GM21529 (cell line): ENCODE results near the gene EFCAB11.
"Not testable (repeated sequence)": the region's sequence is repeated elsewhere in the genome, so short reads cannot be mapped to it uniquely, and the experiment has no call there.

Experiments used
- ATAC-seq: cut with Tn5 transposase; IDR thresholded peaks from one replicate; pipeline ENCODE4 v1.9.1; 2021; ENCODE audit not compliant: unreplicated experiment

The EFCAB11 gene

DNA sequence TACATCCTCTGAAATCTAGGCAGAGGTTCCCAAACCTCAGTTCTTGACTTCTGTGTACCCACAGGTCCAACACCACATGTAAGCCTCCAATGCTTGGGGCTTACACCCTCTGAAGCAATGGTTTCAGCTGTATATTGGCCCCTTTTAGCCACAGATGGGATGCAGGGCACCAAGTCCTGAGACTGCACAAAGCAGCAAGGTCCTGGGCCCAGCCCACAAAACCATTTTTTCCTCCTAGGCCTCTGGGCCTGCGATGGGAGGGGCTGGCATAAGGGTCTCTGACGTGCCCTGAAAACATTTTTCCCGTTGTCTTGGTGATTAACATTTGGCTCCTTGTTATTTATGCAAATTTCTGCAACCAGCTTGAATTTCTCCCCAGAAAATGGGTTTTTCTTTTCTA lies 80.4 kb downstream of the EFCAB11 start:
- ATAC-seq: not testable (repeated sequence)

- no peak for ATAC-seq
Observed at GRCh38 chr14:89870316-89870715, 84.2 kb downstream of the EFCAB11 start.

DNA sequence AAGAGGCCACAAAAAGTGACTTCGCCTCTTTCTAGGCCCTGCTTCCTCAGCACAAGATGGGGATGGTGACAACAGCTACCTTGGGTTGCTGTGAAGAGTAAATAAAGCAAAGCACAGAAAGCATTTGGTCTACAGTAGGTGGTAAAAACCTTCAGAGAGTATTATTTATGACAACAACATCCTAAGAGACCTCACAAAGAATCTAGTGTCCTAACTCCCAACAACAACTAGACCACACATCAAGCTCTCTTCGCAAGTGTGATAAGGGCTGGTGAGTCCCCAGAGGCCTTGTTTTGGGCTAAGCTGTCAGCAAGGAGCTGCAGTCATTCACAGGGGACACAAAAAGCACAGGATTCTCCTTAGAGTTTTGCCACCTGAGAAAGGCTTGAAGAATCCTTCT lies 84.9 kb downstream of the EFCAB11 start:
- no peak for ATAC-seq

- ATAC-seq: no peak
Observed at GRCh38 chr14:89866458-89866857, 88.1 kb downstream of the EFCAB11 start.

DNA sequence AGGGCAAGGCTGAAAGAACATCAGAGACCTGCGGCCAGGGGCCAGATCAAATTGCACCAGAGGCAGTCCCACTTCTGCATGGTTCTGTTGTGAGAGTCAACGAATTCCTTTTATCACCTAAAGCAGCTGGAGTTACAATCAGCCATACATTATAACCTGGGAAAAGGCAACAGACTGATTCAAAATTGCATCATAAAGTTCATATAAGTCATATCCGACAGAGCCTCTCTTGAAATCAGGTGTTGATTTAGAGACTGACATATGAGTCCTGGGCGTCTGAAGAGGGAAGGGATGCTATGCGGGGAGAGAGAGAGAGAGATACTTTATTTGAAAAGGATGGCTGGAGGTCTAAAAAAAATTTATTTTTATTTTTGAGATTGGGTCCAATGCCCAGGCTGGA lies 89.4 kb downstream of the EFCAB11 start:
- ATAC-seq: no peak

GRCh38 chr14:89862856-89863255 lies 91.7 kb downstream of the EFCAB11 start:
- no peak for ATAC-seq

DNA sequence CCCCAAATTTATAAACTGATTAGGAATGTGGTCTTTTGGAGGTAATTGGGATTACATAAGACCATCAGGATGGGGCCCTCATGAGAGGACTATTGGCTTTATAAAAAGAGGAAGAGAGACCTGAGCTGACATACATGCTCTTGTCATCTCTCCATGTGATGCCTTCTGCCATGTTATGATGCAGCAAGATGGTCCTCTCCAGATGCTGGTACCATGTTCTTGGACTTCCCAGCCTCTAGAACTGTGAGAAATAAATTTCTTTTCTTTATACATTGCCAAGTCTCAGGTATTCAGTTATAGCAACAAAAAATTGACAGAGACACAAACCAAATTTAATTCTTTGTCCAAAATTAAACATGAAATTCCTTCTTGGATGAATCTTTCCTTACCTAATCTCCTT lies 92.9 kb downstream of the EFCAB11 start:
- no peak for ATAC-seq

DNA sequence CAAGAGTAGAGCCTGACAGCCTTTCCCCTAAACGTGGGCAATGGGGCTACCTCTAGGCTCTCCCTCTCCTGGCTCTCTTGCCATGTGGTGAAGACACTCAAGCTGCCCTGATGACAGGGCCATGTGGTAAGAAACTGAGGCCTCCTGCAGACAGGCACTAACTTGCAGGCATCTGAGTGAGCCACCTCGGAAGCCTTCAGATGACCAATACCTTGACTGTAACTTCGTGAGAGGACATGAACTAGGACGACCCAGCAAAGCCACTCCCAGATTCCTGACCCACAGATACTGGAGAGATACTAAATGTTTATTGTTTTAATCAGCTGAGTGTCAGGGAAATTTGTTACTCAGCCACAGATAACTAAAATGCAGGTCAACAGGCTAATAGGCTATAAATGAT lies 96.4 kb downstream of the EFCAB11 start:
- no peak for ATAC-seq

DNA sequence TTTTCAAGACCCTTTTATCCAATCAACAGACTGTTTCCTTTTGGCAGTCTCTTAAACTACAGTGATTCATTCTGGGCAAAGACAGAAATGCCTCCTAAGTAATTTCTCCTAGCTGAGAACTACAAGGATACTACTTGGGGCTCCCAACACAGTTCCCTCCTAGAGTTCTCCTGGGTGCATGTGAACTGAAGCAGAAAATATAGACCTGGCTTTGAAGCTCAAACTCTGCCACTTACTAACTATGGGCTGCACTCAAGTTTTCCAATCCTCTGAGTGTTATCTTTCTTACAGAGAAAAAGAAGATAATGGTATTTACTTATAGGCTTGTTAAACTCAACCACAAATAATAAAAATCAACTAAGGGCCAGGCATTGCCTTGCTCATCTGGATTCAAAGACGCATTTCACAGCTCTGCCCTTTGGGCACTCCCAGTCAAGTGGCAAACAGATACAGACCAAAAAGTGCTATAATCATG lies 97.6 kb downstream of the EFCAB11 start:
- no peak for ATAC-seq

- no peak for ATAC-seq
Observed at GRCh38 chr14:89855961-89856656, 98.4 kb downstream of the EFCAB11 start.

GRCh38 chr14:89853936-89854693 lies 100.4 kb downstream of the EFCAB11 start:
- ATAC-seq: no peak

DNA sequence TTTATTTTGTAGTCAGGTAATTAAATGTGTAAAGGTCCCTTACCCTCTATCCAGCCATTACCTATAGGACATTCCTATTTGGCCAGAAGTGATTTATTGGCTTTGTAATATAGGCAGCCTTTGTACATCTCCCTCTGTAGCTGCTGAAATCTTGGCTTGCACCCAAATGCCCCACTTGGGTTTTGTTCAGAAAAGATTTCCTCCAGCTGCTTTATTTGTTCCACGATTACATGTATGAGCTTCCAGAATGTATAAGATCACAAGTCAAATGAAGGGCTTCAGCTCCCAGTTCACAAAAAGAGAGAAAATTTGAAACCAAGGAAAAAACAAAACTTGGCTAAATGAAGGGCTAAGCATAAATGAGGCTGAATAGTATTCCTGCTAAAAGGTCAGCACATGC lies 103.4 kb downstream of the EFCAB11 start:
- no peak for ATAC-seq

DNA sequence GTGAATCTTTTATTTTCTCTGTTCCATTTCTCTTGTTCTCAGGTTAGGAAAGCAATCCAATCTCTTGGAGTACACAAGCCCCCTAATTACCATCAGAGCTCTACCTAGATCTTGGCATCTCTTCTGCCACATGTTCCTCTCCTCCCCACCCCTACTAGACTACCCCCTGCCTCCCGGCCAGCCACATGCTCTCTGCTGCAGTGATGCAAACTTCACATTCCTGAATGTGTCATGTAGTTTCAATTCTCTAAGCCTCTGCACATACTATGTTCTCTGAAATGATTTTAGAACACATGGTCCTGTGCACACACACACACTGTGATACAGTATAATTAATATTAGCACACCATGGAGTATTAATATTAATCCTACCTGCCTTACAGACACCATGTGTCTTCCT lies 104.6 kb downstream of the EFCAB11 start:
- ATAC-seq: no peak

DNA sequence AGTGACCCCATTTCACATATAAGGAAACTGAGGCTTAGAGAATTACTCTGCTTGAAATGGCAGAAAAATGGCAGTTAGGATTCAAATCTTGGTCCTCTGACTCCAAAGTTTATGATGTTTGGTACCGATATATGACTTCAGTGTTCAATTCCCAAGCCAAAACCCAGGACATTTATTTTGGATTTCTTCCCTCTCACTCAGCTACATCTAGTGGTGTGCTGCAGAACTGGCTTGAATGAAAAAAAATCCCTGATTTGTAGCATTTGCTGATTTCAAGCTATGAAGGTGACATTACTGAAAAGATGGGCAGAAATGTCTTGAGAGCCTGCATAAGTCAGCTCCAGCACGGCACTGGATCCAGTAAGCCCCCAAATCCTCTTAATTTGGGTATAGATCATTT lies 106.4 kb downstream of the EFCAB11 start:
- no peak for ATAC-seq

GRCh38 chr14:89845346-89845745 lies 109.2 kb downstream of the EFCAB11 start:
- no peak for ATAC-seq

- no peak for ATAC-seq
Observed at GRCh38 chr14:89844508-89844907, 110.0 kb downstream of the EFCAB11 start.

DNA sequence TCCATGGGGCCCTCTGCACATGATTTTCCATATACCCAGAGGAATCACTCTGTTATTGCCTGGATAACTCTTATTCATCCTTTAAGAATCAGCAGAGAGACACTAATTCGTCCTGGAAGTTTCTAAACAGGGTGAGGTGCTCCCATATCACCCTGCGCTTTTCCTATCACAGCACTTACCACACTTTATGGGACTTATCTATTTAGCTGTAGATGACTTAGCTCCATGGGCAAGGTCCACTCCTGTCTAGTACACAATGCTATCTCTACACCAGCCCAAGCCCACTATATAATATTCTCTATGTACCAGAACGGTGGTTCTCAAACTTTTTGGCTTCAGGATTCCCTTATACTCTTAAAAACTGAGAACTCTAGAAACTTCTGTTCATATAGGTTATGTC lies 111.7 kb downstream of the EFCAB11 start:
- ATAC-seq: no peak

DNA sequence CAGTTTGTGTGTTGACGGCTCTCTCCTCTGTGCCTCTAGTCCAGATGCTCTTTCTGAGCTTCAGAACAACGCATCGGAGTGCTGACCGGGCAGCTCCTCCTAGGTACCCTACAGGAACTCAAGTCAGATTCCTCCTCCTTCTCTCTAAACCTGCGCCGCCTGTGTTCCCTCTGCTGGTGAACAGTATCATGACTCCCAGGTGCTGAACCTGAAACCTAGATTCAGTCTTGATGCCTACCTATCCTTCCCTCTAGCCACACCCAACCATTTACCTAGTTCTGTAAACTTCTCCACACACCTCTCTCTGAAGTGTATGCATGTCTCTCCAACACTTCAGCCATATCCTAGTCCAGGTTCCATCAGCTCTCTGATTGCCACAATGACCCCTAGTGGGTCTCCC lies 112.7 kb downstream of the EFCAB11 start:
- no peak for ATAC-seq

DNA sequence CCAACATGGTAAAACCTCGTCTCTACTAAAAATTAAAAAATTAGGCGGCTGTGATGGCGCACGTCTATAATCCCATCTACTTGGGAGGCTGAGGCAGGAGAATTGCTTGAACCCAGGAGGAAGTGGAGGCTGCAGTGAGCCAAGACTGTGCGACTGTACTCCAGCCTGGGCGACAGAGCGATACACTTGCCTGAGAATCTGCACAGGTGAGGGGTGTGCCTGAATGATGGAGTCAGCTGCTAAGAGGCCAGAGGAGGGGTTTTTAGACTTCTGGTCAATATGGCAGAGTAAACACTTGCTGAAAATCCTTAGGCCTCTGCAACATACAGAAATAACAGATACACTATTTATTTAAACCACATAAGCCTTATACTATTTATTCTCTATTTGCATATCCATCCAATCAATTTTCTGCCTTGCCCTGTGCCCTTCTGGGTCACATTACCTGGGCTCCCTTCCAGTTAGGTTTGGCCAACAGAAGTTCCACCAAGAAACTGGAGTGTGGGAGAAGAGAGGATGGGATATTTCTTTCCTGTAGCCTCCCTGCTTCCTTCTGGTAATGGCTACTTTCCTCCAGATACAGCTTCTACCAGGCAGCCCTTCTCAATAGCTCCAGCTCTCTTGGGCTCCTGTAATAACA lies 117.6 kb downstream of the EFCAB11 start:
- no peak for ATAC-seq

DNA sequence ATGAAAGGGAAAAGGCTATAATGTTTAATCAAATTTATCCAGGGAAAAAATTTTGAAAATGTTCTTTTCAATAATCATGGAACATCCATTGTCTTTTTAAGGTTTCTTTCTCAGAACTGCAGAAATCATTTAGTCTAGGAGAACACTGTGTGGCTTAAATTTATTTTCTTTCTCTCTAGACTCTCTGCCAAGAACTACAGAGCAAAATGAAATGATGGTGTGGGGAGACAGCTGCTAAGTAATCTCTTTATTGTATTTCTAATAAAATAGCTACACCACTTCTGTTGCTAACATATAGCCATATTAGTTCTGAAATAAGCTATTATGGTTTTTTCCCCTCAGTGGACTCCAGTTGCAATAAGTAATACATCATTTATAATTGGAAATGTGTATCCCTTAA lies 120.9 kb downstream of the EFCAB11 start:
- ATAC-seq: no peak

GRCh38 chr14:89833120-89833532 lies 121.4 kb downstream of the EFCAB11 start:
- ATAC-seq: no peak
